ENCODE results near the gene APIP.

The APIP gene

GRCh38 chr11:34916015-34916842 is at the start of gene APIP, which contains the start of gene PDHX:
Gene APIP, minus strand, starts transcription at chr11:34916379. Its CDS starts 95 bp downstream, at chr11:34916284.
Gene PDHX, plus strand, starts transcription at chr11:34916618. Its CDS starts 38 bp downstream, at chr11:34916656.
- TF ChIP-seq TEAD4 (IDR thresholded peaks at IDR 0.05) (peak; percentile 14; the same call in 1 of the 2 replicates), USF1 (IDR thresholded peaks at IDR 0.05) (peak; percentile 40), EP300 (IDR thresholded peaks at IDR 0.05; ENCODE audit: borderline replicate concordance) (no peak; the same call in 1 of the 2 replicates), ZBTB7A (IDR thresholded peaks at IDR 0.05; ENCODE audit: low read depth) (peak; percentile 2; the same call in 1 of the 2 replicates), TCF12 (IDR thresholded peaks at IDR 0.05; ENCODE audit: low read depth) (no peak), YY1 (IDR thresholded peaks at IDR 0.05; ENCODE audit: low read depth) (peak; percentile 98), TAF1 (IDR thresholded peaks at IDR 0.05; ENCODE audit: low read depth) (peak; percentile 76), NFIC (IDR thresholded peaks at IDR 0.05) (no peak), REST (IDR thresholded peaks at IDR 0.05; ENCODE audit: low read depth) (no peak), CREB1 (IDR thresholded peaks at IDR 0.05; ENCODE audit: low read depth) (no peak), EGR1 (IDR thresholded peaks at IDR 0.05) (no peak), MAX (IDR thresholded peaks at IDR 0.05) (peak; percentile 45), RAD21 (IDR thresholded peaks at IDR 0.05; ENCODE audit: low read depth) (no peak), FOXM1 (IDR thresholded peaks at IDR 0.05; ENCODE audit: borderline replicate concordance, low read depth) (no peak), CEBPB (IDR thresholded peaks at IDR 0.05) (no peak)

GRCh38 chr11:34964610-34965331 is 48.6 kb upstream of the APIP start:
- TF ChIP-seq CEBPB (IDR thresholded peaks at IDR 0.05) (no peak), TEAD4 (IDR thresholded peaks at IDR 0.05) (no peak), NFIC (IDR thresholded peaks at IDR 0.05) (no peak), RAD21 (IDR thresholded peaks at IDR 0.05; ENCODE audit: low read depth) (no peak), YY1 (IDR thresholded peaks at IDR 0.05; ENCODE audit: low read depth) (no peak), MAX (IDR thresholded peaks at IDR 0.05) (no peak), USF1 (IDR thresholded peaks at IDR 0.05) (no peak), TAF1 (IDR thresholded peaks at IDR 0.05; ENCODE audit: low read depth) (no peak)

- TF ChIP-seq RAD21 (IDR thresholded peaks at IDR 0.05; ENCODE audit: low read depth) (no peak), CEBPB (IDR thresholded peaks at IDR 0.05) (no peak), CREB1 (IDR thresholded peaks at IDR 0.05; ENCODE audit: low read depth) (no peak), YY1 (IDR thresholded peaks at IDR 0.05; ENCODE audit: low read depth) (no peak), TAF1 (IDR thresholded peaks at IDR 0.05; ENCODE audit: low read depth) (no peak), ZBTB7A (IDR thresholded peaks at IDR 0.05; ENCODE audit: low read depth) (no peak), TCF12 (IDR thresholded peaks at IDR 0.05; ENCODE audit: low read depth) (no peak), MAX (IDR thresholded peaks at IDR 0.05) (no peak), REST (IDR thresholded peaks at IDR 0.05; ENCODE audit: low read depth) (no peak)
Measured at GRCh38 chr11:34963351-34963750, 47.2 kb upstream of the APIP start.

- TF ChIP-seq NFIC (IDR thresholded peaks at IDR 0.05), result no peak
- TF ChIP-seq TCF12 (IDR thresholded peaks at IDR 0.05; ENCODE audit: low read depth), result no peak
- no peak for TF ChIP-seq CEBPB (IDR thresholded peaks at IDR 0.05)
- TF ChIP-seq EP300 (IDR thresholded peaks at IDR 0.05; ENCODE audit: borderline replicate concordance), result no peak
- no peak for TF ChIP-seq EGR1 (IDR thresholded peaks at IDR 0.05)
- TF ChIP-seq ZBTB7A (IDR thresholded peaks at IDR 0.05; ENCODE audit: low read depth), result no peak
- no peak for TF ChIP-seq TAF1 (IDR thresholded peaks at IDR 0.05; ENCODE audit: low read depth)
Measured at GRCh38 chr11:34962034-34962433, 45.9 kb upstream of the APIP start.

GRCh38 chr11:34960277-34960676 is 44.1 kb upstream of the APIP start:
- TF ChIP-seq USF1 (IDR thresholded peaks at IDR 0.05), result no peak
- TF ChIP-seq TAF1 (IDR thresholded peaks at IDR 0.05; ENCODE audit: low read depth), result no peak
- no peak for TF ChIP-seq RAD21 (IDR thresholded peaks at IDR 0.05; ENCODE audit: low read depth)
- no peak for TF ChIP-seq FOXM1 (IDR thresholded peaks at IDR 0.05; ENCODE audit: borderline replicate concordance, low read depth)
- no peak for TF ChIP-seq TEAD4 (IDR thresholded peaks at IDR 0.05)
- no peak for TF ChIP-seq NFIC (IDR thresholded peaks at IDR 0.05)
- no peak for TF ChIP-seq EP300 (IDR thresholded peaks at IDR 0.05; ENCODE audit: borderline replicate concordance)
- no peak for TF ChIP-seq CREB1 (IDR thresholded peaks at IDR 0.05; ENCODE audit: low read depth)
- no peak for TF ChIP-seq YY1 (IDR thresholded peaks at IDR 0.05; ENCODE audit: low read depth)
- no peak for TF ChIP-seq EGR1 (IDR thresholded peaks at IDR 0.05)
- TF ChIP-seq ZBTB7A (IDR thresholded peaks at IDR 0.05; ENCODE audit: low read depth), result no peak
- TF ChIP-seq MAX (IDR thresholded peaks at IDR 0.05), result no peak
- TF ChIP-seq CEBPB (IDR thresholded peaks at IDR 0.05), result no peak
- TF ChIP-seq REST (IDR thresholded peaks at IDR 0.05; ENCODE audit: low read depth), result no peak
- no peak for TF ChIP-seq TCF12 (IDR thresholded peaks at IDR 0.05; ENCODE audit: low read depth)

Data from Ishikawa (cell line).